HL-60 (cell line): ENCODE measurements around the gene TUBB.
"Not testable (repeated sequence)": the region's sequence is repeated elsewhere in the genome, so short reads cannot be mapped to it uniquely, and the experiment has no call there.

Experiments used
- DNase-seq, 2 experiments: peaks; one replicate each; pipeline ENCODE4 v3.0.0-alpha.2; 2010 to 2020; ENCODE audit warnings: low read depth in 1 of 2, low spot score in 1 of 2
- H3K27ac ChIP-seq: fragments of 250-450 bp; sonication (Bioruptor Pico); replicated peaks from 2 replicates; pipeline ENCODE4 v1.5.1; 2020; ENCODE audit warnings: mild to moderate bottlenecking, moderate library complexity
- H3K27me3 ChIP-seq: fragments of 250-450 bp; sonication (Bioruptor Pico); 2 replicates; pipeline ENCODE4 v1.5.1; 2021; ENCODE audit warnings: mild to moderate bottlenecking, moderate library complexity; ENCODE audit not compliant: insufficient read depth, poor library complexity, severe bottlenecking
- H3K4me3 ChIP-seq: replicated peaks from 2 replicates; pipeline ENCODE4 v1.5.1; 2011; ENCODE audit warnings: mild to moderate bottlenecking, control low read depth, low read length; ENCODE audit not compliant: insufficient read depth
- GABPA ChIP-seq: IDR thresholded peaks from 2 replicates; pipeline ENCODE4 v1.6.1; 2012; ENCODE audit warnings: low read depth
- POLR2AphosphoS5 ChIP-seq: IDR thresholded peaks from 2 replicates; pipeline ENCODE4 v1.6.1; 2012; ENCODE audit warnings: low read depth
- SPI1 ChIP-seq: IDR thresholded peaks from 2 replicates; pipeline ENCODE4 v1.6.1; 2012; ENCODE audit warnings: low read depth, mild to moderate bottlenecking, borderline replicate concordance
- TF ChIP-seq, protein P1 (sequence below): IDR thresholded peaks from 2 replicates; pipeline ENCODE4 v1.6.1; 2012; ENCODE audit warnings: low read depth; ENCODE audit not compliant: insufficient replicate concordance
- TF ChIP-seq, protein P2 (sequence below): IDR thresholded peaks from one replicate; pipeline ENCODE4 v1.5.1; 2011; ENCODE audit warnings: low read length, control low read depth, inconsistent platforms; ENCODE audit not compliant: insufficient read depth

TUBB gene

DNA sequence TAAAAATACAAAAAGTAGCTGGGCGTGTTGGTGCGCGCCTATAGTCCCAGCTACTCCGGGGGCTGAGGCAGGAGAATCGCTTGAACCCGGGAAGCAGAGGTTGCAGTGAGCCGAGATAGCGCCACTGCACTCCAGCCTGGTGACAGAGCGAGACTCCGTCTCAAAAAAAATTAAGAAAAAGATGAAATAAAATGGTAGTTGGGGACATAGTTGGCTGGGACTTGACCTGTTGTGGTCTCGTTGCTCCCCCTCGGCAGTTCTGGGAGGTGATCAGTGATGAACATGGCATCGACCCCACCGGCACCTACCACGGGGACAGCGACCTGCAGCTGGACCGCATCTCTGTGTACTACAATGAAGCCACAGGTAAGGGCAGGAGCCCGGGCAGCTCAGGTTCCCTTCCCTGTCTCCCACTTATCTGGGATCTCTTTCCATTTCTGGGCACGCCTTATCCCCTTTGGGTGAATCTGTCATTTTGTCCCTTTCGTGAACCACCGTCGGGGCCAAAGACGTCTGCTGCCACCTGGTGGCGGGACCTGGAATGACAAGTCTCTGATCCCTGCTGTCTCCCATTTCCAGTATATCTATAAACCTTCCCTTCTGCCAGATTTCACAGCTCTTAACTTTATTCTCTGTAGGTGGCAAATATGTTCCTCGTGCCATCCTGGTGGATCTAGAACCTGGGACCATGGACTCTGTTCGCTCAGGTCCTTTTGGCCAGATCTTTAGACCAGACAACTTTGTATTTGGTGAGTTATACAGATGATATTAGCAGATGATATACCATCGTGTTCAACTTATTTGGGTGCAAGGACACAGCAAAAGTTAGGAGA is 2.3 kb downstream of the TUBB start:
- Histone ChIP-seq H3K4me3 (peak overlapping the region; percentile 97), H3K27me3 (no peaks in the 10 kb centered on the region), H3K27ac (peak overlapping the region; percentile 93)
- TF ChIP-seq GABPA: no peak
- TF ChIP-seq, protein P1, sequence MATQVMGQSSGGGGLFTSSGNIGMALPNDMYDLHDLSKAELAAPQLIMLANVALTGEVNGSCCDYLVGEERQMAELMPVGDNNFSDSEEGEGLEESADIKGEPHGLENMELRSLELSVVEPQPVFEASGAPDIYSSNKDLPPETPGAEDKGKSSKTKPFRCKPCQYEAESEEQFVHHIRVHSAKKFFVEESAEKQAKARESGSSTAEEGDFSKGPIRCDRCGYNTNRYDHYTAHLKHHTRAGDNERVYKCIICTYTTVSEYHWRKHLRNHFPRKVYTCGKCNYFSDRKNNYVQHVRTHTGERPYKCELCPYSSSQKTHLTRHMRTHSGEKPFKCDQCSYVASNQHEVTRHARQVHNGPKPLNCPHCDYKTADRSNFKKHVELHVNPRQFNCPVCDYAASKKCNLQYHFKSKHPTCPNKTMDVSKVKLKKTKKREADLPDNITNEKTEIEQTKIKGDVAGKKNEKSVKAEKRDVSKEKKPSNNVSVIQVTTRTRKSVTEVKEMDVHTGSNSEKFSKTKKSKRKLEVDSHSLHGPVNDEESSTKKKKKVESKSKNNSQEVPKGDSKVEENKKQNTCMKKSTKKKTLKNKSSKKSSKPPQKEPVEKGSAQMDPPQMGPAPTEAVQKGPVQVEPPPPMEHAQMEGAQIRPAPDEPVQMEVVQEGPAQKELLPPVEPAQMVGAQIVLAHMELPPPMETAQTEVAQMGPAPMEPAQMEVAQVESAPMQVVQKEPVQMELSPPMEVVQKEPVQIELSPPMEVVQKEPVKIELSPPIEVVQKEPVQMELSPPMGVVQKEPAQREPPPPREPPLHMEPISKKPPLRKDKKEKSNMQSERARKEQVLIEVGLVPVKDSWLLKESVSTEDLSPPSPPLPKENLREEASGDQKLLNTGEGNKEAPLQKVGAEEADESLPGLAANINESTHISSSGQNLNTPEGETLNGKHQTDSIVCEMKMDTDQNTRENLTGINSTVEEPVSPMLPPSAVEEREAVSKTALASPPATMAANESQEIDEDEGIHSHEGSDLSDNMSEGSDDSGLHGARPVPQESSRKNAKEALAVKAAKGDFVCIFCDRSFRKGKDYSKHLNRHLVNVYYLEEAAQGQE: peak; percentile 50
- peak; percentile 13; the same call in 1 of the 2 replicates for TF ChIP-seq POLR2AphosphoS5
- TF ChIP-seq, protein P2, sequence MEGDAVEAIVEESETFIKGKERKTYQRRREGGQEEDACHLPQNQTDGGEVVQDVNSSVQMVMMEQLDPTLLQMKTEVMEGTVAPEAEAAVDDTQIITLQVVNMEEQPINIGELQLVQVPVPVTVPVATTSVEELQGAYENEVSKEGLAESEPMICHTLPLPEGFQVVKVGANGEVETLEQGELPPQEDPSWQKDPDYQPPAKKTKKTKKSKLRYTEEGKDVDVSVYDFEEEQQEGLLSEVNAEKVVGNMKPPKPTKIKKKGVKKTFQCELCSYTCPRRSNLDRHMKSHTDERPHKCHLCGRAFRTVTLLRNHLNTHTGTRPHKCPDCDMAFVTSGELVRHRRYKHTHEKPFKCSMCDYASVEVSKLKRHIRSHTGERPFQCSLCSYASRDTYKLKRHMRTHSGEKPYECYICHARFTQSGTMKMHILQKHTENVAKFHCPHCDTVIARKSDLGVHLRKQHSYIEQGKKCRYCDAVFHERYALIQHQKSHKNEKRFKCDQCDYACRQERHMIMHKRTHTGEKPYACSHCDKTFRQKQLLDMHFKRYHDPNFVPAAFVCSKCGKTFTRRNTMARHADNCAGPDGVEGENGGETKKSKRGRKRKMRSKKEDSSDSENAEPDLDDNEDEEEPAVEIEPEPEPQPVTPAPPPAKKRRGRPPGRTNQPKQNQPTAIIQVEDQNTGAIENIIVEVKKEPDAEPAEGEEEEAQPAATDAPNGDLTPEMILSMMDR: peak; percentile 79
- peak in 1 of 2 experiments; percentile 82 for DNase-seq

DNA sequence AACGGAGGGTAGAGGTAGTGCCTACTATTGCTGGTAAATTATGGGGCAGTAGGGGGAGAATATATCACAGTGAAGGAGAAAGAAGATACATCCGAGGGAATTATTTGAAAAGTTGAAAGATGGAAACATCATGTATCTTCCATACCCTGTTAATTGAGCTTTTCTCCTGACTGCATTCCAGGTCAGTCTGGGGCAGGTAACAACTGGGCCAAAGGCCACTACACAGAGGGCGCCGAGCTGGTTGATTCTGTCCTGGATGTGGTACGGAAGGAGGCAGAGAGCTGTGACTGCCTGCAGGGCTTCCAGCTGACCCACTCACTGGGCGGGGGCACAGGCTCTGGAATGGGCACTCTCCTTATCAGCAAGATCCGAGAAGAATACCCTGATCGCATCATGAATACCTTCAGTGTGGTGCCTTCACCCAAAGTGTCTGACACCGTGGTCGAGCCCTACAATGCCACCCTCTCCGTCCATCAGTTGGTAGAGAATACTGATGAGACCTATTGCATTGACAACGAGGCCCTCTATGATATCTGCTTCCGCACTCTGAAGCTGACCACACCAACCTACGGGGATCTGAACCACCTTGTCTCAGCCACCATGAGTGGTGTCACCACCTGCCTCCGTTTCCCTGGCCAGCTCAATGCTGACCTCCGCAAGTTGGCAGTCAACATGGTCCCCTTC is 3.1 kb downstream of the TUBB start:
- DNase-seq, H3K27me3 ChIP-seq, H3K4me3 ChIP-seq: not testable (repeated sequence)
- peak overlapping the region; percentile 3; the same call in 1 of the 2 replicates for H3K27ac ChIP-seq

DNA sequence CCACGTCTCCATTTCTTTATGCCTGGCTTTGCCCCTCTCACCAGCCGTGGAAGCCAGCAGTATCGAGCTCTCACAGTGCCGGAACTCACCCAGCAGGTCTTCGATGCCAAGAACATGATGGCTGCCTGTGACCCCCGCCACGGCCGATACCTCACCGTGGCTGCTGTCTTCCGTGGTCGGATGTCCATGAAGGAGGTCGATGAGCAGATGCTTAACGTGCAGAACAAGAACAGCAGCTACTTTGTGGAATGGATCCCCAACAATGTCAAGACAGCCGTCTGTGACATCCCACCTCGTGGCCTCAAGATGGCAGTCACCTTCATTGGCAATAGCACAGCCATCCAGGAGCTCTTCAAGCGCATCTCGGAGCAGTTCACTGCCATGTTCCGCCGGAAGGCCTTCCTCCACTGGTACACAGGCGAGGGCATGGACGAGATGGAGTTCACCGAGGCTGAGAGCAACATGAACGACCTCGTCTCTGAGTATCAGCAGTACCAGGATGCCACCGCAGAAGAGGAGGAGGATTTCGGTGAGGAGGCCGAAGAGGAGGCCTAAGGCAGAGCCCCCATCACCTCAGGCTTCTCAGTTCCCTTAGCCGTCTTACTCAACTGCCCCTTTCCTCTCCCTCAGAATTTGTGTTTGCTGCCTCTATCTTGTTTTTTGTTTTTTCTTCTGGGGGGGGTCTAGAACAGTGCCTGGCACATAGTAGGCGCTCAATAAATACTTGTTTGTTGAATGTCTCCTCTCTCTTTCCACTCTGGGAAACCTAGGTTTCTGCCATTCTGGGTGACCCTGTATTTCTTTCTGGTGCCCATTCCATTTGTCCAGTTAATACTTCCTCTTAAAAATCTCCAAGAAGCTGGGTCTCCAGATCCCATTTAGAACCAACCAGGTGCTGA is 3.9 kb downstream of the TUBB start:
- DNase-seq, H3K27ac ChIP-seq, H3K4me3 ChIP-seq, H3K27me3 ChIP-seq: not testable (repeated sequence)
- TF ChIP-seq POLR2AphosphoS5: peak; percentile 35

DNA sequence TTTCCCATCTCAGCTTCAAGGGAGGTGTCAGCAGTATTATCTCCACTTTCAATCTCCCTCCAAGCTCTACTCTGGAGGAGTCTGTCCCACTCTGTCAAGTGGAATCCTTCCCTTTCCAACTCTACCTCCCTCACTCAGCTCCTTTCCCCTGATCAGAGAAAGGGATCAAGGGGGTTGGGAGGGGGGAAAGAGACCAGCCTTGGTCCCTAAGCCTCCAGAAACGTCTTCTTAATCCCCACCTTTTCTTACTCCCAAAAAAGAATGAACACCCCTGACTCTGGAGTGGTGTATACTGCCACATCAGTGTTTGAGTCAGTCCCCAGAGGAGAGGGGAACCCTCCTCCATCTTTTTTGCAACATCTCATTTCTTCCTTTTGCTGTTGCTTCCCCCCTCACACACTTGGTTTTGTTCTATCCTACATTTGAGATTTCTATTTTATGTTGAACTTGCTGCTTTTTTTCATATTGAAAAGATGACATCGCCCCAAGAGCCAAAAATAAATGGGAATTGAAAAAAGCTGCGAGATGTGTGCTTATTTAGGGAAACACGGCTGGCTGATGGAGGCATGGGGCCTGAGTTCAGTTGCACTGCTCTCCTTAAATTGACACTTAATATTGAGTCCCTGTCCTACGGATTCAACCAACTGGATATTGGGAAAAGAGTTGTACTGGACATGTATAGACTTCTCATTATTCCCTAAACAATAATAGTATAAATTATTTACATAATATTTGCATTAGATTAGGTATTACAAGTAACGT is 4.9 kb downstream of the TUBB start:
- no peak for DNase-seq
- H3K27me3 ChIP-seq: no peaks in the 10 kb centered on the region
- H3K4me3 ChIP-seq: no peak overlapping the region
- no peak overlapping the region for H3K27ac ChIP-seq
- no peak for TF ChIP-seq SPI1
- TF ChIP-seq, protein P2: no peak
- no peak; the same call in 1 of the 2 replicates for TF ChIP-seq POLR2AphosphoS5
- TF ChIP-seq, protein P1: no peak
- no peak for TF ChIP-seq GABPA
